H9 (cell line): ENCODE data around the gene CCDC157. TPM values are rescaled to one million over a fixed set of nuclear protein-coding genes. Genes with fewer than 3 reads are reported as not detected.

Source experiments
- DNase-seq: peaks from one replicate; pipeline ENCODE4 v3.0.0-alpha.2; 2017
- H2AFZ ChIP-seq: one replicate; pipeline ENCODE4 v1.6.1; 2013; ENCODE audit warnings: mild to moderate bottlenecking, low read length, control low read depth, moderate library complexity
- H2AK5ac ChIP-seq: 2 replicates; pipeline ENCODE4 v1.6.1; 2013; ENCODE audit warnings: low read length, control low read depth, mixed read lengths; ENCODE audit not compliant: insufficient read length
- H2BK120ac ChIP-seq: one replicate; pipeline ENCODE4 v1.6.1; 2013; ENCODE audit warnings: low read depth, mild to moderate bottlenecking, low read length, control low read depth, inconsistent platforms; ENCODE audit not compliant: poor library complexity, severe bottlenecking
- H2BK12ac ChIP-seq: 2 replicates; pipeline ENCODE4 v1.6.1; 2013; ENCODE audit warnings: low read length, control low read depth, mixed read lengths, low read depth; ENCODE audit not compliant: insufficient read length
- H2BK15ac ChIP-seq: 2 replicates; pipeline ENCODE4 v1.6.1; 2013; ENCODE audit warnings: low read depth, low read length, control low read depth
- H2BK20ac ChIP-seq: one replicate; pipeline ENCODE4 v1.6.1; 2013; ENCODE audit warnings: low read depth, mild to moderate bottlenecking, low read length, control low read depth, inconsistent platforms; ENCODE audit not compliant: poor library complexity, severe bottlenecking
- H2BK5ac ChIP-seq: 2 replicates; pipeline ENCODE4 v1.6.1; 2013; ENCODE audit warnings: low read length, control low read depth, mixed read lengths; ENCODE audit not compliant: insufficient read length
- H3K14ac ChIP-seq: 2 replicates; pipeline ENCODE4 v1.6.1; 2013; ENCODE audit warnings: low read length, control low read depth; ENCODE audit not compliant: insufficient read depth
- H3K18ac ChIP-seq: 2 replicates; pipeline ENCODE4 v1.6.1; 2013; ENCODE audit warnings: low read depth, mild to moderate bottlenecking, mixed read lengths, low read length, control low read depth; ENCODE audit not compliant: insufficient read length
- H3K23ac ChIP-seq: 2 replicates; pipeline ENCODE4 v1.6.1; 2013; ENCODE audit warnings: low read length, control low read depth, mixed read lengths, low read depth; ENCODE audit not compliant: insufficient read length
- H3K23me2 ChIP-seq: 2 replicates; pipeline ENCODE4 v1.6.1; 2013; ENCODE audit warnings: low read depth, mild to moderate bottlenecking, mixed read lengths, low read length, control low read depth; ENCODE audit not compliant: insufficient read length, poor library complexity, severe bottlenecking
- H3K27ac ChIP-seq: 2 replicates; pipeline ENCODE4 v1.5.1; 2013; ENCODE audit warnings: low read length, control low read depth, mixed read lengths, low read depth; ENCODE audit not compliant: insufficient read length
- H3K27me3 ChIP-seq: 2 replicates; pipeline ENCODE4 v1.6.1; 2013; ENCODE audit warnings: low read length, control low read depth, inconsistent platforms; ENCODE audit not compliant: insufficient read depth
- H3K4ac ChIP-seq: 2 replicates; pipeline ENCODE4 v1.6.1; 2013; ENCODE audit warnings: low read depth, mild to moderate bottlenecking, control low read depth, inconsistent platforms, low read length, moderate library complexity
- H3K4me1 ChIP-seq: 2 replicates; pipeline ENCODE4 v1.6.1; 2013; ENCODE audit warnings: low read length, control low read depth, inconsistent platforms; ENCODE audit not compliant: insufficient read depth
- H3K4me2 ChIP-seq: 2 replicates; pipeline ENCODE4 v1.6.1; 2013; ENCODE audit warnings: low read length, control low read depth, mixed read lengths; ENCODE audit not compliant: insufficient read length, insufficient read depth
- H3K56ac ChIP-seq: 2 replicates; pipeline ENCODE4 v1.6.1; 2013; ENCODE audit warnings: low read depth, mild to moderate bottlenecking, mixed read lengths, low read length, control low read depth; ENCODE audit not compliant: insufficient read length
- H3K79me1 ChIP-seq: 2 replicates; pipeline ENCODE4 v1.6.1; 2013; ENCODE audit warnings: low read depth, mild to moderate bottlenecking, moderate library complexity, low read length, control low read depth, inconsistent platforms; ENCODE audit not compliant: insufficient read depth, poor library complexity, severe bottlenecking
- H3K79me2 ChIP-seq: 2 replicates; pipeline ENCODE4 v1.6.1; 2013; ENCODE audit warnings: low read length, control low read depth, inconsistent platforms; ENCODE audit not compliant: insufficient read depth
- H3K9ac ChIP-seq: 2 replicates; pipeline ENCODE4 v1.6.1; 2013; ENCODE audit warnings: low read length, control low read depth, mixed read lengths; ENCODE audit not compliant: insufficient read length; ENCODE audit errors: extremely low read depth
- H3K9me3 ChIP-seq: one replicate; pipeline ENCODE4 v1.6.1; 2013; ENCODE audit warnings: low read depth, low read length, inconsistent platforms; ENCODE audit not compliant: control insufficient read depth
- H3T11ph ChIP-seq: one replicate; pipeline ENCODE4 v1.6.1; 2013; ENCODE audit warnings: mild to moderate bottlenecking, low read length, control low read depth, inconsistent platforms
- H4K20me1 ChIP-seq: one replicate; pipeline ENCODE4 v1.6.1; 2013; ENCODE audit not compliant: control insufficient read depth, insufficient read length, insufficient read depth
- H4K5ac ChIP-seq: 2 replicates; pipeline ENCODE4 v1.6.1; 2013; ENCODE audit warnings: low read depth, mild to moderate bottlenecking, mixed read lengths, low read length, control low read depth; ENCODE audit not compliant: insufficient read length
- H4K8ac ChIP-seq: replicated peaks from 2 replicates; pipeline ENCODE4 v1.6.1; 2013; ENCODE audit warnings: low read length, control low read depth, mixed read lengths, low read depth; ENCODE audit not compliant: insufficient read length
- H4K91ac ChIP-seq: 2 replicates; pipeline ENCODE4 v1.6.1; 2013; ENCODE audit warnings: low read depth, mild to moderate bottlenecking, moderate library complexity, mixed read lengths, low read length, control low read depth; ENCODE audit not compliant: insufficient read length
- H3K27ac Mint-ChIP-seq, 3 experiments: 2 replicates in 2 of 3; 3 replicates in 1 of 3; pipeline ENCODE4 v1.8.0; 2020 to 2021; ENCODE audit warnings: mixed read lengths in 3 of 3, mild to moderate bottlenecking in 1 of 3, moderate library complexity in 1 of 3
- H3K27me3 Mint-ChIP-seq: 2 replicates; pipeline ENCODE4 v1.8.0; 2021; ENCODE audit warnings: low read depth, mild to moderate bottlenecking, moderate library complexity, mixed read lengths
- H3K36me3 Mint-ChIP-seq, 3 experiments: 2 replicates in 2 of 3; 3 replicates in 1 of 3; pipeline ENCODE4 v1.8.0; 2020 to 2021; ENCODE audit warnings: low read depth in 3 of 3, mixed read lengths in 3 of 3; ENCODE audit not compliant: insufficient read depth in 1 of 3
- H3K4me1 Mint-ChIP-seq, 2 experiments: 2 replicates each; pipeline ENCODE4 v1.8.0; 2020; ENCODE audit warnings: mixed read lengths in 2 of 2
- H3K4me3 Mint-ChIP-seq, 2 experiments: 2 replicates in 1 of 2; 3 replicates in 1 of 2; pipeline ENCODE4 v1.8.0; 2020 to 2021; ENCODE audit warnings: mild to moderate bottlenecking in 2 of 2, mixed read lengths in 2 of 2, moderate library complexity in 1 of 2
- H3K9me3 Mint-ChIP-seq, 2 experiments: 2 replicates in 1 of 2; 3 replicates in 1 of 2; pipeline ENCODE4 v1.8.0; 2020; ENCODE audit warnings: mild to moderate bottlenecking in 2 of 2, mixed read lengths in 2 of 2, moderate library complexity in 1 of 2
- CTCF ChIP-seq: fragments of 200-600 bp; sonication (generic); conservative IDR thresholded peaks from 3 replicates; pipeline ENCODE4 v1.8.0; 2021; ENCODE audit warnings: antibody characterized with exemption, mild to moderate bottlenecking
- WGBS: extraction: QIAGEN DNeasy Blood & Tissue Kit; methylation state at CpG from one replicate; pipeline ENCODE4 v1.1.7; 2013; ENCODE audit warnings: missing lambda C conversion rate, low lambda C conversion rate, mixed read lengths; ENCODE audit not compliant: insufficient read length; ENCODE audit errors: extremely low coverage; 5-methylcytosine and 5-hydroxymethylcytosine counted together
- total RNA-seq: library from RNA; stranded (reverse); gene quantifications from 2 replicates; pipeline ENCODE4 v1.2.1, GENCODE V29; 2021

CCDC157 gene
- total RNA-seq, 1 experiment from 2014 or later, result 4.3 TPM

GRCh38 chr22:30396871-30397655 lies 40.3 kb downstream of the CCDC157 start, which contains the start of gene SEC14L2:
SEC14L2 (plus strand) TSS chr22:30397018; CDS start chr22:30397117, 99 bp downstream.
- no peak within 1 kb of the TSS for H2BK120ac ChIP-seq
- no peak within 1 kb of the TSS for H3K56ac ChIP-seq
- H3K27me3 Mint-ChIP-seq, result peaks cover 45% of the 10 kb centered on the region
- H3K79me2 ChIP-seq, result no peaks in the 10 kb centered on the region
- peak within 1 kb of the TSS; percentile 38 for H2BK12ac ChIP-seq
- peak within 1 kb of the TSS; percentile 45; the same call in 1 of the 2 replicates for H3K14ac ChIP-seq
- no peak within 1 kb of the TSS for H3K18ac ChIP-seq
- no peak within 1 kb of the TSS for H4K8ac ChIP-seq
- H3K9me3 ChIP-seq, result no peaks in the 10 kb centered on the region
- no peaks in the 10 kb centered on the region for H3K79me1 ChIP-seq
- H3K27ac ChIP-seq, result no peak within 1 kb of the TSS
- H3K4me1 Mint-ChIP-seq, result peaks cover 39 to 43% of the 10 kb centered on the region in 2 experiments
- H2BK5ac ChIP-seq, result no peak within 1 kb of the TSS
- no CpG with 5 or more reads among the region's 56 CpGs for WGBS
- H2BK15ac ChIP-seq, result no peak within 1 kb of the TSS; the same call in 1 of the 2 replicates
- peak within 1 kb of the TSS; percentile 80 to 88 for H3K4me3 Mint-ChIP-seq
- H3K23ac ChIP-seq, result no peak within 1 kb of the TSS
- no peak within 1 kb of the TSS for H2BK20ac ChIP-seq
- peaks cover 7% of the 10 kb centered on the region for H3K23me2 ChIP-seq
- no peaks in the 10 kb centered on the region; a peak in 2 of 5 replicates for H3K9me3 Mint-ChIP-seq
- H4K91ac ChIP-seq, result no peak within 1 kb of the TSS
- no peaks in the 10 kb centered on the region for H4K20me1 ChIP-seq
- H3K27ac Mint-ChIP-seq, result no peak within 1 kb of the TSS
- H3K27me3 ChIP-seq, result peaks cover 4% of the 10 kb centered on the region; the same call in 1 of the 2 replicates
- no peak within 1 kb of the TSS for H3K4ac ChIP-seq
- H3K9ac ChIP-seq, result peak within 1 kb of the TSS; percentile 61
- no peak for TF ChIP-seq CTCF
- peak within 1 kb of the TSS; percentile 91 for H3K4me2 ChIP-seq
- H3T11ph ChIP-seq, result no peak within 1 kb of the TSS
- DNase-seq, result peak; percentile 65
- H4K5ac ChIP-seq, result no peak within 1 kb of the TSS
- no peak within 1 kb of the TSS for H2AK5ac ChIP-seq
- no peak within 1 kb of the TSS for H2AFZ ChIP-seq
- peaks cover 6% of the 10 kb centered on the region; the same call in 1 of the 2 replicates for H3K4me1 ChIP-seq
- peaks cover 0 to 3% (median 3%) of the 10 kb centered on the region in 3 experiments; a peak in 3 of 7 replicates for H3K36me3 Mint-ChIP-seq
